Gastroesophageal sphincter (tissue), 3 donors: ENCODE data around the gene GDA.

Experiments used
- EP300 ChIP-seq: sonication (generic); formaldehyde crosslinking; IDR thresholded peaks from one replicate; pipeline ENCODE4 v1.6.1; 2017; ENCODE audit warnings: antibody characterized with exemption, mild to moderate bottlenecking
- POLR2A ChIP-seq, 2 donors: fragments of 450-650 bp; IDR thresholded peaks; one replicate each; pipeline ENCODE4 v1.6.1; 2017; ENCODE audit warnings: antibody characterized with exemption in 2 of 2, mild to moderate bottlenecking in 2 of 2, moderate library complexity in 1 of 2
- POLR2AphosphoS5 ChIP-seq: sonication (generic); formaldehyde crosslinking; IDR thresholded peaks from one replicate; pipeline ENCODE4 v1.6.1; 2017; ENCODE audit warnings: antibody characterized with exemption
- TF ChIP-seq, protein P1 (sequence below), 4 experiments: fragments of 200-600 bp in 2 of 4; fragments of 450-650 bp in 2 of 4; sonication (generic) in 1 of 4; IDR thresholded peaks; one replicate each; pipeline ENCODE4 v1.5.1; 2017 to 2019; ENCODE audit warnings: antibody characterized with exemption in 4 of 4, mild to moderate bottlenecking in 2 of 4, moderate library complexity in 2 of 4

DNA sequence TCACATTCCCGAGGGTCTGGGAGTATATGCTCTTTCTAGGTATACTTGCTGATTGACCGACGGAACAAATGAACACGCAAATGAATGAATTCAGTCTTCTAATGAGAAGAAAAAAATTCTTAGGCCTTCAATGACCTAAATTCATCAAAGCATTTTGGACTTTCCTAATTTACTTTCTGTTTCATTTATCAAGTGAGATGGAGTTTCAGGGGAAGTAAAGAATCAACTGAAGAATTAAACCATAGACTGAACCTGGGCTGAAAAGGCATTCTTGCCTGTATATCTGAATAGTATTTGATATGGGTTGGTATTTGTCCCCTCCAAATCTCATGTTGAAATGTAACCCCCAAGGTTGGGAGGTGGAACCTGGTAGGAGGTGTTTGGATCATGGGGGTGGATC, 151.6 kb downstream of the GDA start:
- TF ChIP-seq, protein P1, sequence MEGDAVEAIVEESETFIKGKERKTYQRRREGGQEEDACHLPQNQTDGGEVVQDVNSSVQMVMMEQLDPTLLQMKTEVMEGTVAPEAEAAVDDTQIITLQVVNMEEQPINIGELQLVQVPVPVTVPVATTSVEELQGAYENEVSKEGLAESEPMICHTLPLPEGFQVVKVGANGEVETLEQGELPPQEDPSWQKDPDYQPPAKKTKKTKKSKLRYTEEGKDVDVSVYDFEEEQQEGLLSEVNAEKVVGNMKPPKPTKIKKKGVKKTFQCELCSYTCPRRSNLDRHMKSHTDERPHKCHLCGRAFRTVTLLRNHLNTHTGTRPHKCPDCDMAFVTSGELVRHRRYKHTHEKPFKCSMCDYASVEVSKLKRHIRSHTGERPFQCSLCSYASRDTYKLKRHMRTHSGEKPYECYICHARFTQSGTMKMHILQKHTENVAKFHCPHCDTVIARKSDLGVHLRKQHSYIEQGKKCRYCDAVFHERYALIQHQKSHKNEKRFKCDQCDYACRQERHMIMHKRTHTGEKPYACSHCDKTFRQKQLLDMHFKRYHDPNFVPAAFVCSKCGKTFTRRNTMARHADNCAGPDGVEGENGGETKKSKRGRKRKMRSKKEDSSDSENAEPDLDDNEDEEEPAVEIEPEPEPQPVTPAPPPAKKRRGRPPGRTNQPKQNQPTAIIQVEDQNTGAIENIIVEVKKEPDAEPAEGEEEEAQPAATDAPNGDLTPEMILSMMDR (IDR thresholded peaks at IDR 0.05), result no peak
- TF ChIP-seq POLR2A (IDR thresholded peaks at IDR 0.05), result no peak
- no peak for TF ChIP-seq POLR2AphosphoS5
- no peak for TF ChIP-seq EP300
